Measurements from ENCODE around the gene NKAIN2.

DNA sequence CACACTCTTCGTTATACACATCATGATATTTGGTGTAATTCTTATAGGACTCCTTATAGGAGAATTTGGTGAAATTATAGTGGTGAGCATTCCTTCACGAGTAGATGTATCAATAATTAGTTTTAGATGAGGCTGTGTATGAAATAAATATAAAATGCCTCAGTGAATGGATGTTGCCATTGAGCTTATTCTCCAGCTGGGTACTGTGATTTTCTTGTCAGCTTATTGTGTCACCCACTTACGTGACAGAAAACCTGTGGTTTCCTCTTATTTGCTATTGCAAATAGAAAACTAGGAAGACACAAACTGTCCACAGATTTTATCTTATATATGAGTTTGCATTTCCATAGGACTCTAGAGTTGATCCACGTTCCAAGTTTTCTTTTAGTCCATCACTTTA, 718.7 kb downstream of the NKAIN2 start:
- TF ChIP-seq, protein P1, sequence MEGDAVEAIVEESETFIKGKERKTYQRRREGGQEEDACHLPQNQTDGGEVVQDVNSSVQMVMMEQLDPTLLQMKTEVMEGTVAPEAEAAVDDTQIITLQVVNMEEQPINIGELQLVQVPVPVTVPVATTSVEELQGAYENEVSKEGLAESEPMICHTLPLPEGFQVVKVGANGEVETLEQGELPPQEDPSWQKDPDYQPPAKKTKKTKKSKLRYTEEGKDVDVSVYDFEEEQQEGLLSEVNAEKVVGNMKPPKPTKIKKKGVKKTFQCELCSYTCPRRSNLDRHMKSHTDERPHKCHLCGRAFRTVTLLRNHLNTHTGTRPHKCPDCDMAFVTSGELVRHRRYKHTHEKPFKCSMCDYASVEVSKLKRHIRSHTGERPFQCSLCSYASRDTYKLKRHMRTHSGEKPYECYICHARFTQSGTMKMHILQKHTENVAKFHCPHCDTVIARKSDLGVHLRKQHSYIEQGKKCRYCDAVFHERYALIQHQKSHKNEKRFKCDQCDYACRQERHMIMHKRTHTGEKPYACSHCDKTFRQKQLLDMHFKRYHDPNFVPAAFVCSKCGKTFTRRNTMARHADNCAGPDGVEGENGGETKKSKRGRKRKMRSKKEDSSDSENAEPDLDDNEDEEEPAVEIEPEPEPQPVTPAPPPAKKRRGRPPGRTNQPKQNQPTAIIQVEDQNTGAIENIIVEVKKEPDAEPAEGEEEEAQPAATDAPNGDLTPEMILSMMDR (optimal IDR thresholded peaks at IDR 0.05 in 1 of 3, IDR thresholded peaks at IDR 0.05 in 1 of 3, conservative IDR thresholded peaks at IDR 0.05 in 1 of 3; ENCODE audit: extremely low read depth in 1 of 3, insufficient read depth in 2 of 3, low read length in 3 of 3) = no peak
- TF ChIP-seq EZH2 (IDR thresholded peaks at IDR 0.05; ENCODE audit: low read length) = no peak
